Caco-2 (cell line): ENCODE measurements around the gene HABP4. TPM values are rescaled to one million over a fixed set of nuclear protein-coding genes. Genes with fewer than 3 reads are reported as not detected.

Source experiments
- BruUV-seq: library from RNA; stranded (reverse); fragments of 400-500 nt; replicated peaks from 2 replicates; lab custom pipeline; 2021; lab: Mats Ljungman, UMichigan
- CTCF ChIA-PET: fragments of 300-600 bp; sonication (Branson Sonifier 250); formaldehyde crosslinking; loops from one replicate; lab custom pipeline; 2022; ENCODE audit warnings: antibody characterized with exemption; lab: Charles Lee
- POLR2A ChIA-PET: fragments of 300-600 bp; sonication (Branson Sonifier 250); formaldehyde crosslinking; loops from one replicate; lab custom pipeline; 2022; ENCODE audit warnings: antibody characterized with exemption; lab: Charles Lee
- DNase-seq, 2 experiments: peaks; one replicate each; pipeline versions ENCODE4 v3.0.0 to v3.0.0-alpha.2; 2020 to 2022
- H3K27me3 ChIP-seq: replicated peaks from 2 replicates; pipeline ENCODE4 v1.6.0; 2011; ENCODE audit warnings: low read length; ENCODE audit not compliant: control insufficient read depth, insufficient read depth
- H3K36me3 ChIP-seq: 2 replicates; pipeline ENCODE4 v1.5.1; 2011; ENCODE audit warnings: low read length; ENCODE audit not compliant: control insufficient read depth, insufficient read depth
- H3K4me1 ChIP-seq: fragments of 250-450 bp; sonication (Bioruptor Pico); 2 replicates; pipeline ENCODE4 v1.5.1; 2020; ENCODE audit warnings: mild to moderate bottlenecking
- H3K4me3 ChIP-seq: 2 replicates; pipeline ENCODE4 v1.5.1; 2011; ENCODE audit warnings: low read depth, mild to moderate bottlenecking, control low read depth, low read length
- H3K9me3 ChIP-seq: fragments of 250-450 bp; sonication (Bioruptor Pico); 2 replicates; pipeline ENCODE4 v1.5.1; 2020; ENCODE audit warnings: mild to moderate bottlenecking, moderate library complexity
- H3K27ac Mint-ChIP-seq: one replicate; pipeline ENCODE4 v1.8.0; 2022; ENCODE audit warnings: mixed read lengths; ENCODE audit not compliant: unreplicated experiment
- H3K27me3 Mint-ChIP-seq: one replicate; pipeline ENCODE4 v1.8.0; 2022; ENCODE audit warnings: mixed read lengths; ENCODE audit not compliant: insufficient read depth, unreplicated experiment
- H3K36me3 Mint-ChIP-seq: one replicate; pipeline ENCODE4 v1.8.0; 2022; ENCODE audit warnings: mild to moderate bottlenecking, mixed read lengths; ENCODE audit not compliant: insufficient read depth, unreplicated experiment
- H3K4me1 Mint-ChIP-seq: one replicate; pipeline ENCODE4 v1.8.0; 2022; ENCODE audit warnings: low read depth, mixed read lengths; ENCODE audit not compliant: unreplicated experiment
- H3K4me3 Mint-ChIP-seq: one replicate; pipeline ENCODE4 v1.8.0; 2022; ENCODE audit warnings: mild to moderate bottlenecking, moderate library complexity, mixed read lengths; ENCODE audit not compliant: unreplicated experiment
- H3K9me3 Mint-ChIP-seq: one replicate; pipeline ENCODE4 v1.8.0; 2022; ENCODE audit warnings: mixed read lengths; ENCODE audit not compliant: unreplicated experiment
- CTCF ChIP-seq, 2 experiments: fragments of 200-600 bp in 1 of 2; IDR thresholded peaks; 1 replicate in 1 of 2; 2 replicates in 1 of 2; pipeline versions ENCODE4 v1.5.1 to v1.8.0; 2011 to 2022; ENCODE audit warnings: antibody characterized with exemption in 1 of 2, control low read depth in 1 of 2, inconsistent platforms in 1 of 2, low read depth in 1 of 2, low read length in 1 of 2, mild to moderate bottlenecking in 1 of 2, moderate library complexity in 1 of 2; ENCODE audit not compliant: insufficient read depth in 1 of 2, severe bottlenecking in 1 of 2, unreplicated experiment in 1 of 2
- intact Hi-C: fragments of 100-400 bp; cut with micrococcal nuclease; formaldehyde crosslinking; loops from one replicate; pipeline ENCODE4 v1.10.0; 2022; ENCODE audit not compliant: unreplicated experiment
- total RNA-seq: library from RNA; stranded (reverse); gene quantifications from 2 replicates; pipeline ENCODE4 v1.2.3, GENCODE V29; 2022

Gene HABP4
- total RNA-seq, 1 experiment from 2014 or later = 26.7 TPM

GRCh38 chr9:96417051-96417586 is 32.9 kb upstream of the HABP4 start:
- intact Hi-C loops = loop anchor here (5.0 kb wide), 2 partner anchors 40 to 910 kb away; no protein-coding TSS in a partner anchor
- H3K27me3 Mint-ChIP-seq = no peaks in the 10 kb centered on the region
- CTCF ChIA-PET = no interaction called here
- H3K9me3 ChIP-seq = no peaks in the 10 kb centered on the region
- peak overlapping the region; percentile 94 for H3K4me3 Mint-ChIP-seq
- H3K4me3 ChIP-seq = peak overlapping the region; percentile 67
- peaks cover 44% of the 10 kb centered on the region for H3K36me3 Mint-ChIP-seq
- H3K4me1 ChIP-seq = peaks cover 19% of the 10 kb centered on the region
- peaks cover 17% of the 10 kb centered on the region for H3K4me1 Mint-ChIP-seq
- no peaks in the 10 kb centered on the region for H3K36me3 ChIP-seq
- no peaks in the 10 kb centered on the region for H3K27me3 ChIP-seq
- POLR2A ChIA-PET = no interaction called here
- no peak for TF ChIP-seq CTCF (IDR thresholded peaks at IDR 0.05; ENCODE audit: insufficient read depth in 1 of 2, low read depth in 1 of 2, low read length in 1 of 2, severe bottlenecking in 1 of 2, unreplicated experiment in 1 of 2)
- DNase-seq = peak; percentile 92 to 93
- no peaks in the 10 kb centered on the region for H3K9me3 Mint-ChIP-seq
- peak overlapping the region; percentile 91 for H3K27ac Mint-ChIP-seq
- no TSS peak for BruUV-seq

GRCh38 chr9:96417661-96418082 is 32.3 kb upstream of the HABP4 start:
- Mint-ChIP-seq H3K27ac (peak overlapping the region; percentile 94), H3K36me3 (peaks cover 38% of the 10 kb centered on the region), H3K9me3 (no peaks in the 10 kb centered on the region), H3K27me3 (no peaks in the 10 kb centered on the region), H3K4me1 (peaks cover 17% of the 10 kb centered on the region), H3K4me3 (peak overlapping the region; percentile 94)
- Histone ChIP-seq H3K36me3 (no peaks in the 10 kb centered on the region), H3K4me1 (peaks cover 19% of the 10 kb centered on the region), H3K4me3 (peak overlapping the region; percentile 67), H3K9me3 (no peaks in the 10 kb centered on the region), H3K27me3 (no peaks in the 10 kb centered on the region)
- TF ChIP-seq CTCF (IDR thresholded peaks at IDR 0.05; ENCODE audit: insufficient read depth in 1 of 2, low read depth in 1 of 2, low read length in 1 of 2, severe bottlenecking in 1 of 2, unreplicated experiment in 1 of 2) = no peak
- BruUV-seq = TSS peak; percentile 32
- CTCF ChIA-PET = no interaction called here
- intact Hi-C loops = loop anchor here (1.0 to 5.0 kb wide), 5 partner anchors 26 to 910 kb away; partner anchors contain the start of gene HABP4
- DNase-seq = no peak
- POLR2A ChIA-PET = no interaction called here

- intact Hi-C loops = loop anchor here (1.0 to 5.0 kb wide), 5 partner anchors 27 to 911 kb away; partner anchors contain the start of gene HABP4
- no TSS peak for BruUV-seq
Measured at GRCh38 chr9:96418083-96418919, 31.7 kb upstream of the HABP4 start, which contains the start of gene ZNF367. TSS of gene ZNF367 (minus strand) at chr9:96418370. CDS start at chr9:96418032, 338 bp downstream.

More at GRCh38 chr9:96418083-96418919, 31.7 kb upstream of the HABP4 start, which contains the start of gene ZNF367:
- peak; percentile 98 for DNase-seq
- Mint-ChIP-seq H3K27me3 (no peaks in the 10 kb centered on the region), H3K27ac (peak within 1 kb of the TSS; percentile 94), H3K9me3 (no peaks in the 10 kb centered on the region), H3K4me3 (peak within 1 kb of the TSS; percentile 94), H3K36me3 (peaks cover 35% of the 10 kb centered on the region), H3K4me1 (peaks cover 17% of the 10 kb centered on the region)
- Histone ChIP-seq H3K4me3 (peak within 1 kb of the TSS; percentile 67), H3K9me3 (no peaks in the 10 kb centered on the region), H3K4me1 (peaks cover 19% of the 10 kb centered on the region), H3K36me3 (no peaks in the 10 kb centered on the region), H3K27me3 (no peaks in the 10 kb centered on the region)
- no peak for TF ChIP-seq CTCF (IDR thresholded peaks at IDR 0.05; ENCODE audit: insufficient read depth in 1 of 2, low read depth in 1 of 2, low read length in 1 of 2, severe bottlenecking in 1 of 2, unreplicated experiment in 1 of 2)
- POLR2A ChIA-PET = interaction anchor here (0.7 kb wide), 1 partner anchor 19 kb away, joined by 3 read pairs; no protein-coding TSS in a partner anchor
- CTCF ChIA-PET = no interaction called here
